ENCODE measurements around the gene RADX.
"Not testable (repeated sequence)": the region's sequence is repeated elsewhere in the genome, so short reads cannot be mapped to it uniquely, and the experiment has no call there.

The RADX gene

GRCh38 chrX:106611679-106612392 is at the start of gene RADX:
Gene RADX (plus strand): TSS chrX:106611978. CDS start chrX:106612081, 103 bp downstream.
- peak; percentile 87 for DNase-seq (ENCODE audit: low spot score)

GRCh38 chrX:106564986-106565385 is 46.8 kb upstream of the RADX start:
- DNase-seq (ENCODE audit: low spot score), result no peak

- no peak for DNase-seq (ENCODE audit: low spot score)
These were observed 45.4 kb upstream of the RADX start for GRCh38 chrX:106566362-106566761.

GRCh38 chrX:106581856-106582255 is 29.9 kb upstream of the RADX start:
- no peak for DNase-seq (ENCODE audit: low spot score)

GRCh38 chrX:106585478-106585877 is 26.3 kb upstream of the RADX start:
- no peak for DNase-seq (ENCODE audit: low spot score)

- no peak for DNase-seq (ENCODE audit: low spot score)
These were observed 23.0 kb upstream of the RADX start for GRCh38 chrX:106588801-106589200.

- no peak for DNase-seq (ENCODE audit: low spot score)
These were observed 12.4 kb upstream of the RADX start for GRCh38 chrX:106599411-106599810.

- no peak for DNase-seq (ENCODE audit: low spot score)
These were observed 5.2 kb upstream of the RADX start for GRCh38 chrX:106606571-106606970.

GRCh38 chrX:106608016-106608415 is 3.8 kb upstream of the RADX start:
- peak; percentile 64 for DNase-seq (ENCODE audit: low spot score)

GRCh38 chrX:106611317-106611678 is 480 bp upstream of the RADX start:
- DNase-seq (ENCODE audit: low spot score), result no peak

GRCh38 chrX:106612393-106612763 is 600 bp downstream of the RADX start:
- DNase-seq (ENCODE audit: low spot score), result no peak

GRCh38 chrX:106613277-106613676 is 1.5 kb downstream of the RADX start:
- DNase-seq (ENCODE audit: low spot score), result no peak

GRCh38 chrX:106615041-106615440 is 3.3 kb downstream of the RADX start:
- no peak for DNase-seq (ENCODE audit: low spot score)

GRCh38 chrX:106619797-106620196 is 8.0 kb downstream of the RADX start:
- DNase-seq (ENCODE audit: low spot score), result no peak

GRCh38 chrX:106621836-106622235 is 10.1 kb downstream of the RADX start:
- no peak for DNase-seq (ENCODE audit: low spot score)

- no peak for DNase-seq (ENCODE audit: low spot score)
These were observed 15.0 kb downstream of the RADX start for GRCh38 chrX:106626789-106627188.

- DNase-seq (ENCODE audit: low spot score), result no peak
These were observed 19.8 kb downstream of the RADX start for GRCh38 chrX:106631615-106632014.

GRCh38 chrX:106649523-106650428 is 38.0 kb downstream of the RADX start:
- DNase-seq (ENCODE audit: low spot score), result no peak

GRCh38 chrX:106653625-106654024 is 41.8 kb downstream of the RADX start:
- DNase-seq (ENCODE audit: low spot score), result not testable (repeated sequence)

GRCh38 chrX:106670631-106671030 is 58.9 kb downstream of the RADX start:
- DNase-seq (ENCODE audit: low spot score), result no peak

GRCh38 chrX:106672527-106672926 is 60.7 kb downstream of the RADX start:
- DNase-seq (ENCODE audit: low spot score), result no peak

GRCh38 chrX:106680716-106681115 is 68.9 kb downstream of the RADX start:
- no peak for DNase-seq (ENCODE audit: low spot score)

GRCh38 chrX:106684207-106684606 is 72.4 kb downstream of the RADX start:
- DNase-seq (ENCODE audit: low spot score), result no peak
